B cell (primary cell): ENCODE results near the gene PARD3. TPM values are rescaled to one million over a fixed set of nuclear protein-coding genes. Genes with fewer than 3 reads are reported as not detected.

Experiments used
- ATAC-seq: fragments of 200-7000 bp; cut with Tn5 transposase; one replicate; pipeline ENCODE4 v1.10.0; 2021; ENCODE audit warnings: low read depth, mild to moderate bottlenecking, moderate number of reproducible peaks, moderate library complexity
- CTCF ChIA-PET: fragments of 350-600 bp; sonication (Branson Sonifier 250); formaldehyde crosslinking; loops from one replicate; lab custom pipeline; 2021; ENCODE audit warnings: antibody characterized with exemption, inconsistent platforms; lab: Charles Lee
- POLR2A ChIA-PET: fragments of 350-600 bp; sonication (Branson Sonifier 250); formaldehyde crosslinking; loops from one replicate; lab custom pipeline; 2021; ENCODE audit warnings: antibody characterized with exemption; lab: Charles Lee
- DNase-seq: peaks from one replicate; pipeline ENCODE4 v3.0.0; 2013
- H2AFZ ChIP-seq: 2 replicates; pipeline ENCODE4 v1.6.1; 2012; ENCODE audit warnings: mild to moderate bottlenecking, low read depth, low read length; ENCODE audit not compliant: insufficient read depth, poor library complexity, severe bottlenecking
- H3K27ac ChIP-seq, 2 donors: 1 replicate in 1 of 2; 2 replicates in 1 of 2; pipeline ENCODE4 v1.5.1; 2012 to 2013; ENCODE audit warnings: low read length in 2 of 2, mild to moderate bottlenecking in 2 of 2, moderate library complexity in 1 of 2
- H3K27me3 ChIP-seq, 4 experiments: fragments of 200-600 bp in 1 of 4; sonication (generic) in 1 of 4; replicated peaks in 1 of 4; 1 replicate in 2 of 4; 2 replicates in 2 of 4; pipeline versions ENCODE4 v1.6.1 to v1.7.0; 2013 to 2016; ENCODE audit warnings: low read length in 3 of 4, mild to moderate bottlenecking in 2 of 4, mixed read lengths in 1 of 4, moderate library complexity in 1 of 4; ENCODE audit not compliant: insufficient read depth in 4 of 4, control insufficient read depth in 3 of 4; ENCODE audit errors: control extremely low read depth in 1 of 4
- H3K36me3 ChIP-seq, 2 experiments: replicated peaks in 1 of 2; 1 replicate in 1 of 2; 2 replicates in 1 of 2; pipeline versions ENCODE4 v1.6.1 to v1.7.1; 2013; ENCODE audit warnings: low read length in 1 of 2; ENCODE audit not compliant: insufficient read depth in 2 of 2, control insufficient read depth in 1 of 2; ENCODE audit errors: control extremely low read depth in 1 of 2, extremely low read depth in 1 of 2
- H3K4me1 ChIP-seq, 2 donors: fragments of 200-600 bp in 1 of 2; sonication (generic) in 1 of 2; 1 replicate in 1 of 2; 2 replicates in 1 of 2; pipeline versions ENCODE4 v1.5.1 to v1.6.1; 2013 to 2017; ENCODE audit warnings: low read length in 2 of 2; ENCODE audit not compliant: control insufficient read depth in 2 of 2, insufficient read depth in 2 of 2
- H3K4me2 ChIP-seq: replicated peaks from 2 replicates; pipeline ENCODE3; 2012; ENCODE audit warnings: mild to moderate bottlenecking, low read depth, low read length; ENCODE audit not compliant: poor library complexity, severe bottlenecking
- H3K4me3 ChIP-seq, 5 experiments: fragments of 200-600 bp in 1 of 5; sonication (generic) in 1 of 5; 1 replicate in 3 of 5; 2 replicates in 2 of 5; pipeline versions ENCODE4 v1.5.1 to v1.7.0; 2011 to 2016; ENCODE audit warnings: low read length in 4 of 5, mild to moderate bottlenecking in 4 of 5, low read depth in 2 of 5, control low read depth in 1 of 5, moderate library complexity in 1 of 5; ENCODE audit not compliant: insufficient read depth in 1 of 5; ENCODE audit errors: control extremely low read depth in 1 of 5, extremely low read depth in 1 of 5
- H3K79me2 ChIP-seq: fragments of 200-600 bp; sonication (generic); one replicate; pipeline ENCODE4 v1.6.0; 2016; ENCODE audit warnings: low read length; ENCODE audit not compliant: control insufficient read depth, insufficient read depth
- H3K9ac ChIP-seq: fragments of 200-600 bp; sonication (generic); 2 replicates; pipeline ENCODE4 v1.6.1; 2017; ENCODE audit warnings: mild to moderate bottlenecking, low read length, moderate library complexity
- H3K9me3 ChIP-seq, 3 donors: one replicate each; pipeline versions ENCODE4 v1.6.1 to v1.7.1; 2013; ENCODE audit warnings: low read length in 2 of 3; ENCODE audit not compliant: control insufficient read depth in 2 of 3, insufficient read depth in 1 of 3; ENCODE audit errors: control extremely low read depth in 1 of 3
- H4K20me1 ChIP-seq: 2 replicates; pipeline ENCODE4 v1.6.0; 2012; ENCODE audit warnings: mild to moderate bottlenecking, low read length; ENCODE audit not compliant: insufficient read depth, control insufficient read depth, poor library complexity, severe bottlenecking
- H3K27ac Mint-ChIP-seq: one replicate; pipeline ENCODE4 v1.8.0; 2021; ENCODE audit warnings: mixed read lengths
- H3K27me3 Mint-ChIP-seq: one replicate; pipeline ENCODE4 v1.8.0; 2021; ENCODE audit warnings: mixed read lengths
- H3K4me1 Mint-ChIP-seq: one replicate; pipeline ENCODE4 v1.8.0; 2021; ENCODE audit warnings: mixed read lengths
- H3K4me3 Mint-ChIP-seq: one replicate; pipeline ENCODE4 v1.8.0; 2021; ENCODE audit warnings: mixed read lengths
- H3K9me3 Mint-ChIP-seq: one replicate; pipeline ENCODE4 v1.8.0; 2022; ENCODE audit warnings: mixed read lengths; ENCODE audit not compliant: insufficient read depth
- CTCF ChIP-seq: fragments of 200-600 bp; IDR thresholded peaks from one replicate; pipeline ENCODE4 v1.8.0; 2022; ENCODE audit warnings: antibody characterized with exemption, mild to moderate bottlenecking
- EZH2 ChIP-seq: IDR thresholded peaks from 2 replicates; pipeline ENCODE4 v1.6.1; 2012; ENCODE audit warnings: borderline replicate concordance, low read depth, mild to moderate bottlenecking, moderate library complexity, low read length; ENCODE audit not compliant: insufficient read depth, poor library complexity, severe bottlenecking
- WGBS: methylation state at CpG from one replicate; pipeline ENCODE4 v1.1.5; 2013; ENCODE audit warnings: missing lambda C conversion rate; ENCODE audit not compliant: insufficient coverage; 5-methylcytosine and 5-hydroxymethylcytosine counted together
- intact Hi-C: fragments of 100-400 bp; cut with micrococcal nuclease; formaldehyde crosslinking; loops from one replicate; pipeline ENCODE4 v1.10.0; 2022
- polyA plus RNA-seq: library from polyadenylated mRNA; depleted of rRNA; stranded (reverse); fragments of >200 nt; gene quantifications from 2 replicates; pipeline ENCODE4 v1.2.3, GENCODE V29; 2012
- total RNA-seq, 2 donors: library from RNA; stranded (reverse); fragments of 120-200 nt in 1 of 2; gene quantifications; 1 replicate in 1 of 2; 2 replicates in 1 of 2; pipeline versions ENCODE4 v1.2.3 to v1.2.4, GENCODE V29; 2013 to 2022

The PARD3 gene
- total and polyA plus RNA-seq, 2 donors (not counting 1 experiment from before 2014, with no cell fraction given) = not detected

GRCh38 chr10:34434119-34434594 lies 380.9 kb downstream of the PARD3 start:
- WGBS = 100% methylated on average over 1 of the region's 2 CpGs
- H3K9ac ChIP-seq = no peak overlapping the region
- TF ChIP-seq CTCF = no peak
- TF ChIP-seq EZH2 = no peak
- no peak overlapping the region for H3K4me2 ChIP-seq
- no peak overlapping the region for H3K27ac ChIP-seq
- DNase-seq (no peak), ATAC-seq (no peak)
- Mint-ChIP-seq H3K4me3 (no peak overlapping the region), H3K27ac (no peak overlapping the region), H3K4me1 (no peaks in the 10 kb centered on the region), H3K9me3 (no peaks in the 10 kb centered on the region), H3K27me3 (no peaks in the 10 kb centered on the region)
- ChIA-PET CTCF (no interaction called here), POLR2A (no interaction called here)
- no peak overlapping the region for H2AFZ ChIP-seq
- intact Hi-C loops = no loop called here
- no peaks in the 10 kb centered on the region for H3K4me1 ChIP-seq
- no peaks in the 10 kb centered on the region for H3K79me2 ChIP-seq
- H4K20me1 ChIP-seq = no peaks in the 10 kb centered on the region
- H3K27me3 ChIP-seq = no peaks in the 10 kb centered on the region
- no peaks in the 10 kb centered on the region for H3K36me3 ChIP-seq
- H3K9me3 ChIP-seq = no peaks in the 10 kb centered on the region
- no peak overlapping the region for H3K4me3 ChIP-seq

GRCh38 chr10:34433241-34434076 lies 381.6 kb downstream of the PARD3 start:
- no peak for DNase-seq
- Histone ChIP-seq H3K4me2 (no peak overlapping the region), H3K4me1 (no peaks in the 10 kb centered on the region), H3K79me2 (no peaks in the 10 kb centered on the region), H3K27me3 (no peaks in the 10 kb centered on the region), H3K4me3 (no peak overlapping the region), H3K9me3 (no peaks in the 10 kb centered on the region), H3K9ac (no peak overlapping the region), H2AFZ (no peak overlapping the region), H4K20me1 (no peaks in the 10 kb centered on the region), H3K36me3 (no peaks in the 10 kb centered on the region), H3K27ac (no peak overlapping the region)
- Mint-ChIP-seq H3K27me3 (no peaks in the 10 kb centered on the region), H3K27ac (no peak overlapping the region), H3K4me1 (no peaks in the 10 kb centered on the region), H3K9me3 (no peaks in the 10 kb centered on the region), H3K4me3 (no peak overlapping the region)
- ChIA-PET CTCF (no interaction called here), POLR2A (no interaction called here)
- intact Hi-C loops = no loop called here
- ATAC-seq = no peak
- 100% methylated on average over 1 of the region's 4 CpGs for WGBS
- TF ChIP-seq CTCF (no peak), EZH2 (no peak)
